A673 (cell line): ENCODE data around the gene PLCB4.

Source experiments
- CTCF ChIP-seq: fragments of 300-800, 200-600 bp; sonication (generic); conservative IDR thresholded peaks from 2 replicates; pipeline ENCODE4 v1.5.1; 2017; ENCODE audit warnings: low read depth, mild to moderate bottlenecking, antibody characterized with exemption, low read length, moderate library complexity, mixed read lengths
- EZH2 ChIP-seq: fragments of 200-600 bp; sonication (generic); IDR thresholded peaks from 2 replicates; pipeline ENCODE4 v1.6.1; 2017; ENCODE audit warnings: borderline replicate concordance, low read depth, mild to moderate bottlenecking, mixed read lengths, antibody characterized with exemption, low read length; ENCODE audit not compliant: poor library complexity, severe bottlenecking

- no peak for TF ChIP-seq CTCF
- no peak for TF ChIP-seq EZH2
Observed at GRCh38 chr20:9130521-9130920, 61.6 kb downstream of the PLCB4 start.
